Subcutaneous abdominal adipose tissue (tissue), 5 donors: ENCODE results near the gene IFT80.

Experiments used
- H3K27ac ChIP-seq: one replicate; pipeline ENCODE4 v1.7.0; 2013; ENCODE audit warnings: low read depth, mild to moderate bottlenecking, inconsistent platforms, low read length, moderate library complexity
- H3K27me3 ChIP-seq, 5 donors: one replicate each; pipeline ENCODE4 v1.7.0; 2013; ENCODE audit warnings: low read length in 5 of 5, inconsistent platforms in 1 of 5; ENCODE audit not compliant: control insufficient read depth in 5 of 5, insufficient read depth in 4 of 5
- H3K36me3 ChIP-seq, 5 donors: one replicate each; pipeline ENCODE4 v1.7.0; 2013; ENCODE audit warnings: low read length in 5 of 5; ENCODE audit not compliant: control insufficient read depth in 5 of 5, insufficient read depth in 5 of 5
- H3K4me1 ChIP-seq, 5 donors: one replicate each; pipeline ENCODE4 v1.7.0; 2013; ENCODE audit warnings: low read length in 5 of 5, mild to moderate bottlenecking in 3 of 5, moderate library complexity in 1 of 5; ENCODE audit not compliant: control insufficient read depth in 5 of 5, insufficient read depth in 5 of 5
- H3K4me3 ChIP-seq, 5 donors: one replicate each; pipeline ENCODE4 v1.7.0; 2013; ENCODE audit warnings: low read length in 5 of 5, low read depth in 1 of 5
- H3K9ac ChIP-seq, 5 donors: one replicate each; pipeline ENCODE4 v1.7.0; 2013; ENCODE audit warnings: low read length in 5 of 5, mild to moderate bottlenecking in 4 of 5, moderate library complexity in 3 of 5
- H3K9me3 ChIP-seq, 5 donors: one replicate each; pipeline ENCODE4 v1.7.0; 2013; ENCODE audit warnings: low read length in 5 of 5; ENCODE audit not compliant: control insufficient read depth in 5 of 5
- donor health status: healthy.
- donor health status: healthy.
- donor health status: healthy.
- donor health status: healthy.
- donor health status: healthy.

The IFT80 gene

DNA sequence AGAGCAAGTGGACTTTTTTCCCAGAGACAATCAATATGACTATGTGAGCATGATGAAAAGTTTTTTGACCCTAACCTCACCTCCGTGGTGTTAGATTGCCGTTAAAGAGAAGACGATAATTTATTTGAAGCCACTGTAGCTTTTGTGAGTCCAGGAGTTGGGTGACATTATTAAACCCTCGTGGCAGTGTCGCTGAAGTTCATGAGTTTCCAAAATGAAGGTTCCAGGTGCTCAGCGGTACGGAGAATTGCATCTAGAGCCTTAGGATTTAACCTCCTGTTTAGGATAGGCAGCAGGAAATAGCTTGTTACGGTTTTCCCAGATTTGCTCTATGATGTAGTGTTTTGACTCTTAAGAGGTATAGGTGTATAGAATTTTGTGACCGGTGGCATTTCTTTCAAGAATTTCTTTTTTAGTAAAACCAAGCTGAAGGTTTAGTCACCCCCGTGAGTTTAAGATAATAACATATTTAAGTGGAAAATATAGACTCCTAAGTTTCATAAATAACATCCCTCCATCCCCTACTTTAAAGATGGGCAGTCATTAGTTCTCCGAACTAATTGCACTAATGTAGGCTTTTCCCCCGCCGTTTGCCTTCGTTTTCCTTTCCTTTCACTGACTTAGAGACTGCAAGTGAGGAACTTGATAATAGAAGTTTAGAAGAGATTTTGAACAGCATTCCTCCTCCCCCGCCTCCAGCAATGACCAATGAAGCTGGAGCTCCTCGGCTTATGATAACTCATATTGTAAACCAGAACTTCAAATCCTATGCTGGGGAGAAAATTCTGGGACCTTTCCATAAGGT lies 2.5 kb upstream of the IFT80 start:
- no peaks in the 10 kb centered on the region for H3K27me3 ChIP-seq
- H3K27ac ChIP-seq: no peak overlapping the region

DNA sequence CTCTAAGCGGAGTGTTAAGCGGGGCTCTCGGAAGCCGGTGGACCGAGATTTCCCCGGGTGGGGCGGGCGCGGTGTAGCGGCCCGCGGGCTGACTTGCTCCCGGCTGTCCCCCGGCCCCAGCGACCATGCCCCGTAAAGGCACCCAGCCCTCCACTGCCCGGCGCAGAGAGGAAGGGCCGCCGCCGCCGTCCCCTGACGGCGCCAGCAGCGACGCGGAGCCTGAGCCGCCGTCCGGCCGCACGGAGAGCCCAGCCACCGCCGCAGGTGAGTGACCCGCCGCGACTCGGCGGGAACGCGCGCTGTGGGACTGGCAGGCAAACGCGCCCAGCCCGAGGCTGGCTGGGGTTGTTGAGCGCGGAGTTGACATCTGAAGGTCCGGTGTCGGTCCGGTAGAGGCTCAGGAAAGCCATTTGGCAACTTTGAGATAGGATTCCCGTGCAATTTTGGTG lies 1.7 kb upstream of the IFT80 start:
- peaks cover 2 to 42% (median 25%) of the 10 kb centered on the region in 5 donors for H3K4me1 ChIP-seq
- H3K27me3 ChIP-seq: no peaks in the 10 kb centered on the region
- H3K4me3 ChIP-seq: peak overlapping the region; percentile 74 to 99 (median 95)
- peak overlapping the region in 4 of 5 donors; percentile 77 to 92 (median 88) for H3K9ac ChIP-seq
- H3K36me3 ChIP-seq: no peaks in the 10 kb centered on the region
- peak overlapping the region; percentile 79 for H3K27ac ChIP-seq
- H3K9me3 ChIP-seq: no peaks in the 10 kb centered on the region

More for the DNA sequence above, 2.5 kb upstream of the IFT80 start:
- Histone ChIP-seq H3K4me1 (peaks cover 2 to 42% (median 25%) of the 10 kb centered on the region in 5 donors), H3K36me3 (no peaks in the 10 kb centered on the region), H3K4me3 (peak overlapping the region; percentile 63 to 99 (median 94)), H3K9me3 (no peaks in the 10 kb centered on the region), H3K9ac (peak overlapping the region in 4 of 5 donors; percentile 77 to 92 (median 88))

DNA sequence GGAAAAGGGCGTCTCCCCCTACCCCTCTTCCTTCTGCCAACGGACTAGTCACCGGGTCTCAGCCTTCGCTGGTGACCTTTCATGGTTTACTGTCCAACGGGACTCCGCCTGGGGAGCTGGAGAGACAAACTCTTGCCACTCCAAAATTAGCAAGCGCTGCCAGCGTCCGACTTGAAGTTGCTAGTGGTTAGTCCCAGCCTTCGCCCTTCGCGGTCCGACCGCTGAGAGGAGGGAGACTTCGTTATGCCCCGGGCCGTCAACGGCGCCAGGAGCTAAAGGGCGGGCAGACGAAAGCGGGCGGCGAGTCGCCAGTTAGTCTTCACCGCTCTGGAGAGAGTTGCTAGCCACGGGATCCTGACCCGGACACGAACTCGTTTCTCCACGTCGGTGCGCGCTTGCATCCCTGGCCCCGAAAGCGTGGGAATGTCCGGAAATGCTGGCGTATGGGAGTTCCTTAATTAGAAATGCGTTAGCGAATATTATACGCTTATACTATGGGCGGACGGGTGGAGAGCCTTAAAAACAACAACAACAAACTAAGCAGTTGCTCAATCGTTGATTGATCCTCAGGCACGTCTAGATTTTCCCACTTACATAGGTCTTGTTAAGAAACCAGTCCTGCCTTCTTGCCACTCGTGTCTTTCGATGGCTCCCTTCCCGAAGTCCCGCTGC lies 1.1 kb upstream of the IFT80 start:
- Histone ChIP-seq H3K4me1 (peaks cover 2 to 42% (median 25%) of the 10 kb centered on the region in 5 donors), H3K36me3 (no peaks in the 10 kb centered on the region), H3K9ac (peak overlapping the region; percentile 7 to 92 (median 84)), H3K27me3 (no peaks in the 10 kb centered on the region), H3K27ac (peak overlapping the region; percentile 79), H3K4me3 (peak overlapping the region; percentile 74 to 99 (median 95)), H3K9me3 (no peaks in the 10 kb centered on the region)

DNA sequence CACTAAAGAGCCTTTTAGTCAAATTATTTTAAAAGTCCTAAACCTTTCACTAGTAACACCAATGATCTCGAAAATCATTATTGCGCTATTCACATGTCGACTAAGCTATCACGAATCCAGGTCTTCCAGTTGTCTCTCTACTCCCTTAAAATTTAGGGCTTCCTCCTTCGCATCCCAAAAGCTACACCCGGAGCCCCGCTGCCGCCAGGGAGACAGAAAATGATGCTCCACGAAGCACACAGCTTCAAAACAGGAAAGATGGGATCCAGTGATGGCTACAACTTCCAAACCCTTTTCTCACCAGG lies 253 bp downstream of the IFT80 start:
- H3K9me3 ChIP-seq: no peaks in the 10 kb centered on the region
- peak overlapping the region; percentile 79 for H3K27ac ChIP-seq
- H3K27me3 ChIP-seq: no peaks in the 10 kb centered on the region
- no peaks in the 10 kb centered on the region for H3K36me3 ChIP-seq
- peak overlapping the region in 4 of 5 donors; percentile 62 to 92 (median 84) for H3K9ac ChIP-seq
- peaks cover 2 to 42% (median 25%) of the 10 kb centered on the region in 5 donors for H3K4me1 ChIP-seq
- H3K4me3 ChIP-seq: peak overlapping the region; percentile 74 to 99 (median 95)

DNA sequence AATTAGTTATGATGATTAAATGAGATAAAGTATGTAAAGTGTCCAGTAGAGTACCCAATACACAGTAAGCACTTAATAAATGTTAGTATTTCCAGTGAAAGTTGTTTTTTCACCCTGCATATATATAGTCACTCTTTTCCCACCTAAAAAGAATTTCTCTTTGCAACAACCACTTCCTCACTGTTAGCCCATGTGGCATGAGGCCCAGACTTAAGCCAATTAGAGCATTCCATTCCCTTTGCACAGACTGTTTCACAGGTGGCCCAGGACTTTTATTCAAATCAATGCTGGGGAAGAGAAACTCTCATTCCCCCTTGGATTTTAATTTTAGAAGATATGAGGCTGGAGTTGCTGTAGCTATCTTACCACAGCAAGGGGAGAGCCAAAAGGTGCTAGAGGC lies 3.7 kb downstream of the IFT80 start:
- Histone ChIP-seq H3K9ac (no peak overlapping the region), H3K36me3 (no peaks in the 10 kb centered on the region), H3K27me3 (no peaks in the 10 kb centered on the region), H3K4me3 (no peak overlapping the region), H3K9me3 (no peaks in the 10 kb centered on the region), H3K4me1 (peaks cover 1 to 16% (median 13%) of the 10 kb centered on the region in 5 donors), H3K27ac (no peak overlapping the region)

DNA sequence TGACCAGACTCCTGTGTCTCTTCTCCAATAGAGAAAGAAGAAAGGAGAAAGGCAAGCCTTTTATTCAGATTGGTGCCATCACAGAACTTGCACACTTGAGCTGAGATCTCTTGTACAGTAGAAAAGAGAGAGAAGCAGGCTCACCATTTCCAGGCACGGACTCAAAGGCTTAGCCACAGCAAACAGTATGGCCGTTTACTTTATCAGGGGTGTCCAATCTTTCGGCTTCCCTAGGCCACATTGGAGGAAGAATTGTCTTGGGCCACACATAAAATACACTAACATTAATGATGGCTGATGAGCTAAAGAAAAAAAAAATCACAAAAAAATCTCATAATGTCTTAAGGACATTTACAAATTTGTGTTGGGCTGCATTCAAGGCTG lies 5.0 kb downstream of the IFT80 start:
- H3K9me3 ChIP-seq: no peaks in the 10 kb centered on the region
- no peaks in the 10 kb centered on the region for H3K36me3 ChIP-seq

DNA sequence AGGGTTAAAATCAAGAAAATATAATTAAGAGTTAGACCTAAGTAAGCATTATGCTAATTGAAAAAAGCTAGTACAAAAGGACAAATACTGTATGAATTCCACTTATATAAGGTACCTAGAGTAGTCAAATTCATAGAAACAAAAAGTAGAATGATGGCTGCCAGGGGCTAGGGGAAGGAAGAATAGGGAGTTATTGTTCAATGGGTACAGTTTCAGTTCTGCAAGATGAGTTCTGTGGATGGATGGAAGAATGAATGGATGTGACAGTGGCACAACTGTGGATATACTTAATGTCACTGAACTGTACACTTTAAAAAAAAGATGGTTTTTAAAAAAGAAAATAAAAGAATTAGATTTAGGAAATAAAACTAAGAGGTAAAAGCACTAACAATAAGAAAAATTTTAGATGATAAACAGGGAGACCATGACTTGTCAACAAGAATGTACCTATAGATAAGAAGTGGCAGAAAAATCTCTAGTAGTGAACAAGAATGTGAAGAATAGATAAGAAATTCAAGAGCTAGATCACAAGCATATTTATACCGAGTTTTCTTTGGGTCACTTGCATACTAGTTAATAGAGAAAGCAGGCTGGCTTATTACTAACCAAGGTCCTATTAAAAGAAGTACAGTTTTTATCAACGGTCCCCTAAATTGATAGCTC lies 5.5 kb downstream of the IFT80 start:
- Histone ChIP-seq H3K9ac (no peak overlapping the region), H3K9me3 (no peaks in the 10 kb centered on the region), H3K27me3 (no peaks in the 10 kb centered on the region), H3K4me1 (peaks cover 0 to 5% (median 3%) of the 10 kb centered on the region in 5 donors), H3K4me3 (no peak overlapping the region), H3K36me3 (no peaks in the 10 kb centered on the region), H3K27ac (no peak overlapping the region)

More for the DNA sequence above, 5.0 kb downstream of the IFT80 start:
- Histone ChIP-seq H3K27me3 (no peaks in the 10 kb centered on the region), H3K9ac (no peak overlapping the region), H3K4me1 (peaks cover 0 to 10% (median 8%) of the 10 kb centered on the region in 5 donors), H3K4me3 (no peak overlapping the region), H3K27ac (no peak overlapping the region)

DNA sequence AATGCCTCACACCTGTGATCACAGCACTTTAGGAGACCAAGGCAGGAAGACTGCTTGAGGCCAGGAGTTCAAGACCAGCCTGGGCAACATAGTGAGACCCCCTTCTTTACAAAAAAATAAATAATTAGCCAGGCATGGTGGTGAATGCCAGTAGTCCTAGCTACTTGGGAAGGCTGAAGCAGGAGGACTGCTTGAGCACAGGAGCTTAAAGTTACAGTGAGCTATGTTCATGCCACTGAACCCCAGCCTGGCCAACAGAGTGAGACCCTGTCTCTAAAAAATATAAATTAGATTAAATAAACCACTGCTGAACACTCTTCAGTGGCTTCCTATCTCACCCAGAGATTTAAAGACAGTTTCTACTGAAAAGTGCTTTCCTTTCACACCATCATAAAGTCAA lies 6.2 kb downstream of the IFT80 start:
- Histone ChIP-seq H3K27ac (no peak overlapping the region), H3K27me3 (no peaks in the 10 kb centered on the region), H3K4me3 (no peak overlapping the region), H3K36me3 (no peaks in the 10 kb centered on the region), H3K9ac (no peak overlapping the region), H3K9me3 (no peaks in the 10 kb centered on the region), H3K4me1 (no peaks in the 10 kb centered on the region)

DNA sequence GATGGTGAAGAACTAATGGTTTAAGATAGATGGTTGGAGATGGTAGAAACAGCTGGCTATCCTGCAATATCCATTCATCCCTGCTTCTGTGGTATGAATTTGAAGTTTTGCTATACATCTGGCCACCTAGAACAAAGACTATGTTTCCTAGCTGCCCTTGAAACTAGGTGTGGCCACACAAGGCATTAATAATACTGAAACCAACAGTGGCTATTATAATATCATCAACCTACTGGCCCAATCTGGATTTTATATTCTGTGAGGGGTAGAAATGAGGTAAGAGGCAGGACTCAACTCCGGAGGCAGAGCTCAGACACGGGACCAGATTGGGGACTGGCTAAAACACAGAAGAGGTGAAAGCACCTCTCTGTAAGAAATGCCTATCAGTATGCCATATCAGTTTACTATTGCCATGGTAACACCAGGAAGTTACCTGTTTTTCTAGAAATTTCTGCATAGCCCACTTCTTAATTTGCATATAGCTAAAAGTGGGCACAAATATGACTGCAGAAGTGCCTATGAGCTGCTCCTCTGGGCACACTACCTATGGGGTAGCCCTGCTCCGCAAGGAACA lies 8.4 kb downstream of the IFT80 start:
- no peaks in the 10 kb centered on the region for H3K9me3 ChIP-seq
- no peak overlapping the region for H3K9ac ChIP-seq
- no peak overlapping the region for H3K27ac ChIP-seq
- H3K27me3 ChIP-seq: no peaks in the 10 kb centered on the region
- H3K4me1 ChIP-seq: no peaks in the 10 kb centered on the region
- no peaks in the 10 kb centered on the region for H3K36me3 ChIP-seq
- H3K4me3 ChIP-seq: no peak overlapping the region
